SH-SY5Y (cell line): ENCODE measurements around the gene DGAT2.

Source experiments
- GATA2 ChIP-seq: IDR thresholded peaks from 2 replicates; pipeline ENCODE4 v1.6.1; 2011; ENCODE audit warnings: mild to moderate bottlenecking, low read depth, low read length
- GATA3 ChIP-seq: IDR thresholded peaks from 2 replicates; pipeline ENCODE4 v1.6.1; 2011; ENCODE audit warnings: low read depth, mild to moderate bottlenecking, low read length, moderate library complexity

DNA sequence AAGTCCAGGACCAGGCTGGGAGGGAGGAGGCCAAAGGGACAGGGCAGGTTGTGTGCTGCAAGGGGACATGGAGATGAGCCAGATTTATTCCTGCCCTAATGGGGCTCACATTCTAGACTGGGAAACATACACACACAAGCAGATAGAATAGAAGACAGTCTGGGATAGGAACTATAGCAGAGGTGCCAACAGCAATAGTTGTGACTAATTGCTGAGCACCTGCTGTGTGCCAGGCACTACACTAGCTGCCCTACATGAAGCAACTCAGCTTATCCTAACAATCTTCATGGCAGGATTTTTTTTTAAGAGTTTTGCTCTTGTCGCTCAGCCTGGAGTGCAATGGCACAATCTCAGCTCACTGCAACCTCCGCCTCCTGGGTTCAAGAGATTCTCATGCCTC is 39.6 kb upstream of the DGAT2 start:
- TF ChIP-seq GATA2 (no peak), GATA3 (no peak)
